HG03354 (cell line): ENCODE measurements around the gene ZNF30.
"Not testable (repeated sequence)": the region's sequence is repeated elsewhere in the genome, so short reads cannot be mapped to it uniquely, and the experiment has no call there.

Experiments
- ATAC-seq: cut with Tn5 transposase; IDR thresholded peaks from one replicate; pipeline ENCODE4 v1.9.1; 2021; ENCODE audit warnings: mild to moderate bottlenecking; ENCODE audit not compliant: unreplicated experiment, poor library complexity, severe bottlenecking

The ZNF30 gene

DNA sequence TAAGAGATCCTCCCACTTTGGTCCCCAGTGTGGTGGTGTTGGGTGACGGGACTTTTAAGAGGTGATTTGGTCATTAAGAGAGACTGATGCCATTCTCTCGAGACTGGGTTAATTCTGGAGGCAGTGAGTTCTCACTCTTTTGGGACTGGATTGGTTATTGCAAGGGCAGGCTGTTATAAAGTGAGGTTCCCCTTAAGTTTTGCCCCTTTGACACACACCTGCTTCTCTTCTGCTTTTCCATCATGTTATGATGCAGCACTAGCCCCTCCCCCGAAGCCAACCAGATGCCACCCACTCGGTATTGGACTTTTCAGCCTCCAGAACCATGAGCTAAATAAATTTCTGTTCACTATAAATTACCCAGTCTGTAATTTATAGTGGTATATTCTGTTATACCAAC lies 57.1 kb downstream of the ZNF30 start:
- ATAC-seq: no peak

DNA sequence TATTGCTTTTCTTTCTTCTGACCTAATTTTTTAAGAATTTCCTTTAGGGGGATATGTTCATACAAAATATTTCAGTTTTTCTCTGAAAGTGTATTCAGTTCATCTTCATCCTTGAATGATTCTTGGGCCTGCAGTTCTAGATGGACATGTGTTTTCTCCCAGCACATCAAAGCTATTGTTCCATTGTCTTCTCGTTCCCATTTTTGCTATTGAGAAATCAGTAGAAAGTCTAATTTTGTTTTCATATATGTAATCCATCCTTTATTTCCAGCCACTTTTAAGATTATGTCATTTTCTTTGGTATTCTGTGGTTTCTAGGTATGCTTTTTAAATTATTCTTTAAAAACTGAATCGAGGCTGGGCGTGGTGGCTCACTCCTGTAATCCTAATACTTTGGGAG lies 57.6 kb downstream of the ZNF30 start:
- ATAC-seq: no peak

DNA sequence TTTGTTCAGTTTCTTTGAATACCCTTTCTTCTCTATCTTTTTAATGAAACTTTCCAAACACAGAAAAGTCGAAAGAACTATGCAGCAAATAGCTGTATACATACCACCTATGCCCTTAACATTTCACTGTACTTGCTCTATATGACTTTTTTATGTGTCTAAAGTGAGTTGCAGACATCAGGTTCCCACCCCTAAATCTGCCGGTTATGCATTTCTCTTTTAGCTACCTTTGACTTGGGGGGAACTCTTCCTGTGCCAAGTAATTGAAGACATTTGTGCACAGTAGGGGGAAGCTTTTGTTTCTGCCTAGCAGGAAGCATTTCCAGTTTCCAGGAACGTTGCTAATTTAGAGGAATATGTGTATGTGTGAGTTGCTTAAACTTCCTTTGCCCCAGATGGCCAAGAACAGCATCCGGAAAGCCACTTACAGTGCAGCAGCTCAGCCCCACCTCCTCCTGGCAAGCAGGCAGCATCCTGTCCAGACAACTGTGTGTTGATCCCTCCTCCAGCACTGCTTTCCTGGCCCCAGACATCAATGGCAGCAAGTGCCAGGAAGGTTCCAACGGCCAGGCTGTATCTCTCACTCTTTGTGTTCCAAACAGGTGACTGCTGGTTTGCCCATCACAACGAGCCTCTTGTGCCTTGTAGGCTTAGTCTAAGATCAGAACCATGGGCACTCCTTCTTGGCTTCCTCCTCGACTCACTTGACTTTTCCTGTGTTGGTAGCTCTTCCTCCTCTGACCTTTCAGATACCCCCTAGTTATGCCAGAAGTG lies 58.7 kb downstream of the ZNF30 start:
- no peak for ATAC-seq

DNA sequence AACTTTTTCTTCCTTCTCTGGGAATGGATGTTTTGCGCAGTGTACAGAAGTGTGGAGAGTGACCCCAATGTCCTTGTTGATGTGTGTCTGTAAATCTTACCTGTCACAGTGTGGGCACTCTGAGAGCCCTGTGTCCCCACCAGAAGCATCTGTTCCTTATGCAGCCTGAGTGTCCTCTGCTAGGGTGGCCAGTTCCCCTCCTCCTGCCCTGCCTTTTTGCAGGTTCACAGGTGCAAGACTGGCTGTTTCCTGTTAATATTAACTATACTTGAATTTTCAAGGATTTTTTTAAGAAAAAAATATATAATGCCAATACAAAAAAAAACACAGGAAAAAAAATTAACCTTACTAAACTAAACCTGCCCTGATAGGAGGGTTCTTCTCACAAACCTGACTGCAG lies 61.4 kb downstream of the ZNF30 start:
- no peak for ATAC-seq

DNA sequence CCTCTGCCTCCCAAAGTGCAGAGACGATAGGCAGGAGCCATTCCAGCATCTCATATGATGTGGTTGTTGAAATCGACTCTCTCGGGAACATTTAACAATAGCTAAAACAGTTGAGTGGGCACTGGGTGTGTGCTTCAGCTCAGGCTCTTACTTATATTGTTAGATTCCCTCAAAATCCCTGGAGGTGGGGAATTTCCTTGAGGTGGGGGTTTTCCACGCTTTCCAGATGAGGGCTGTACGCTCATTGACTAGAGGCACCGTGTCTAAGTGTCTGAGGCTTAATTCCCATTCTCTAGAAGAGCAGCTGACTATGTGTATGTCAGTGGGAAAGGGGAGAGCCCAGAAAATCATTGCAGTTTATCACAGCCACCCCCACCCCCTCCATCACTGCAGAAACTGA lies 62.6 kb downstream of the ZNF30 start:
- no peak for ATAC-seq

DNA sequence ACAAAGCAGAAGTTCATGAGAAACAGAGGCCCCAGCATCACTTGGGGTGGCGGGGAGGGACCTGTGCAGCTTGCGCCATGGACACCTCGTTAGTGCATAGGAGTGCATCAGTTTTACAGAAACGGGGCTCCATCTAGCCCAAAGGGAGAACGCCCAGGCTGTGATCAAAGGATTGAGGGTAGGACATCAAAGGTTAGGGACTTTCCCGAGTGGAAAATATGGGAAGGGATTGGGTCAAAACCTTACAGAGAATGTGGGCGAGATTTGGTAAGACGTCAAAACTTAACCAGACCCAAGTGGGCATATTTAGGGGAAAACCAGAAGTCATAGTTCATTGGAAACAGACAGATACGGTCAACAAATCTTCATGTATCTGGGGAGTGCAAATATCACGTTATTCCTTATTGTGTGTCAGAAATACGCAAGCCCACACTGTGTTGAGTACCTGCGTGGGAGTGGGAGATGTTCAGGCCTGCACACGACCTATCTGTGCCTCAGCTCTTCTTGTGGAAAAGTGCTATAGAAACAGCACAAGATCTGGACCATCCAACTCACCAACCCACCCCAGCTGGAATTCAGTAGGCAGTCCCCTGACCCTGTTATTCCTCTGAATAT lies 64.0 kb downstream of the ZNF30 start:
- no peak for ATAC-seq

DNA sequence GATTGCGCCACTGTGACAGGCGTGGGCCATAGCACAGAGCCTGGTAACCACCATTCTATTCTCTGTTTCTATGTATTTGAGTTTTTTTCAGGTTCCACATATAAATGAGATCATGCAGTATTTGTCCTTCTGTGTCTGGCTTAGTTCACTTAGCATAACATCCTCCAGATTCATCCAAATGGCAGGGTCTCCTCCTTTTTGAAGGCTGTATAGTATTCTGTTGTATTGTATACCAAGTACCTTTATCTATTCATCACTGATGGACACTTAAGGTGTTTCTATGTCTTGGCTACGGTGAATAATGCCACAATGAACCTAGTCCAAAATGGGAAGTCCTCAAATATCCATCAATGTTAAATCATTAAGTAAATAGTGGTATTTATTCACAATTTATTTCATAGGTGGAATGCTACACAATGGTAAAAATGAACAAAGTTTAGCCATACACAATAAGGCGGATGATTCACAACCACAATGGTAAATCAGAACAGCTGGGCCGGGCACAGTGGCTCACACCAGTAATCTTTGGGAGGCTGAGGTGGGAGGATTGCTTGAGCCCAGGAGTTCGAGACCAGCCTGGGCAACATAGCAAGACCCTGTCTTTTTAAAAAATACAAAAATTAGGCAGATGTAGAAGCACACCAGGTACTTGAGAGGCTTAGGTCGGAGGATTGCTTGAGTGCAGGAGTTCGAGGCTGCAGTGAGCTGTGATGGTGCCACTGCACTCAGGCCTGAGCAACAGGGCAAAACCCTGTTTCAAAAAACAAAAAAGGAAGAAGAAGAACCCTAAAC lies 65.0 kb downstream of the ZNF30 start:
- no peak for ATAC-seq

DNA sequence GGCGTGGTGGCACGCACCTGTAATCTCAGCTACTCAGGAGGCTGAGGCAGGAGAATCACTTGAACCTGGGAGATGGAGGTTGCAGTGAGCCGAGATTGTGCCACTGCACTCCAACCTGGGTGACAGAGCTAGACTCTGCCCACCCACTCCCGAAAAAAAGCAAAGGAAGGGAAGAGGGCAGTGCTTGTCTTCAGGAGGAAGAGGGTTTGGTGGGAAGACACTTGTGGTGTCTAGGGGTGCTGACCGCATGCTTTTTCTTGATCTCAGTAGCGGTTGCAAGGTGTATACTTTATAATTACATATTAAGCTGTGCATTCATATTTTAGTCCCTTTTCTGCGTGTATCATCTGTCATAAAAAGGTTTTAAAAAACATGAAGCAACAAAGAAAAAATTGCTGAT lies 65.9 kb downstream of the ZNF30 start:
- not testable (repeated sequence) for ATAC-seq

DNA sequence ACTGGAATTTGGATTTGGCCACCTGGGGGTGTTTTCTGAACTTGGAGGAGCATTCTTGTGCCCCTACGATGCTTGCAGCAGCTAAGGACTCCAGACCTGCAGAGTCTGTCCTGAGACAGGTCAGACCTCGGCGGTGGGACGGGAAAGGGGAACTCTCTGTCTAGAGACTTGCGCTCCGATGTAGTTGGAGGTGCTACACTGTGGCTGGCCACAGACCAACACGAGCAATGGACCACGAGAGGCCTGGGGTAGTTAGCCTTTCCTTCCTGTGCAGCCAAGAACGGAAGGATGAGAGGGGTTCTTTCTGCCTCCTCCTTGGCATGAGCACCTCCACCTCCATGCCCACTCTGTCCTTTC lies 67.6 kb downstream of the ZNF30 start:
- no peak for ATAC-seq
